Cardiac muscle cell (in vitro differentiated cells and primary cell): ENCODE data around the gene EXOSC5. TPM values are rescaled to one million over a fixed set of nuclear protein-coding genes. Genes with fewer than 3 reads are reported as not detected.

Source experiments
- DNase-seq, 2 donors: peaks; one replicate each; pipeline versions ENCODE4 v3.0.0 to v3.0.0-alpha.2; 2010 to 2017; ENCODE audit warnings: low read depth in 1 of 2, low spot score in 1 of 2
- H3K27ac ChIP-seq: fragments of 200-600 bp; sonication (generic); 2 replicates; pipeline ENCODE4 v1.5.1; 2016
- H3K27me3 ChIP-seq: fragments of 200-600 bp; sonication (generic); 2 replicates; pipeline ENCODE4 v1.6.0; 2016; ENCODE audit warnings: control low read depth
- H3K36me3 ChIP-seq: fragments of 200-600 bp; sonication (generic); 2 replicates; pipeline ENCODE4 v1.5.1; 2016; ENCODE audit warnings: control low read depth
- H3K4me1 ChIP-seq: fragments of 200-600 bp; sonication (generic); 2 replicates; pipeline ENCODE4 v1.8.1; 2017; ENCODE audit warnings: low read depth, mild to moderate bottlenecking, mixed run types
- H3K4me3 ChIP-seq: fragments of 200-600 bp; sonication (generic); 2 replicates; pipeline ENCODE4 v1.5.1; 2016; ENCODE audit warnings: mild to moderate bottlenecking
- H3K9me3 ChIP-seq: fragments of 200-600 bp; sonication (generic); 2 replicates; pipeline ENCODE4 v1.5.1; 2017; ENCODE audit warnings: low read depth, mild to moderate bottlenecking, control low read depth
- CTCF ChIP-seq: IDR thresholded peaks from 2 replicates; pipeline ENCODE4 v1.5.1; 2012; ENCODE audit warnings: low read depth, mild to moderate bottlenecking, low read length
- polyA plus RNA-seq: library from polyadenylated mRNA; unstranded; fragments of >200 nt; fragmentation: Nextera tagmentation; extraction: Ambion mirVana; gene quantifications from 2 replicates; pipeline ENCODE4 v1.2.1, GENCODE V29; 2016
- total RNA-seq: library from RNA; depleted of rRNA; stranded (reverse); fragments of >200 nt; gene quantifications from 2 replicates; pipeline ENCODE4 v1.2.3, GENCODE V29; 2016

EXOSC5 gene
- total and polyA plus RNA-seq, 2 experiments from 2014 or later: 31.4 to 53.0 TPM

GRCh38 chr19:41424335-41425173 is 27.4 kb upstream of the EXOSC5 start:
- Histone ChIP-seq H3K4me1 (peaks cover 24% of the 10 kb centered on the region), H3K27me3 (no peaks in the 10 kb centered on the region), H3K4me3 (no peak overlapping the region), H3K9me3 (no peaks in the 10 kb centered on the region), H3K27ac (no peak overlapping the region), H3K36me3 (peaks cover 13% of the 10 kb centered on the region)
- no peak for DNase-seq
- no peak for TF ChIP-seq CTCF

- Histone ChIP-seq H3K9me3 (no peaks in the 10 kb centered on the region), H3K4me3 (no peak overlapping the region), H3K27me3 (no peaks in the 10 kb centered on the region), H3K36me3 (peaks cover 22% of the 10 kb centered on the region), H3K27ac (no peak overlapping the region), H3K4me1 (peaks cover 17% of the 10 kb centered on the region)
- TF ChIP-seq CTCF: no peak
- no peak for DNase-seq
Observed at GRCh38 chr19:41422955-41423354, 25.8 kb upstream of the EXOSC5 start.

GRCh38 chr19:41422456-41422855 is 25.3 kb upstream of the EXOSC5 start:
- Histone ChIP-seq H3K4me3 (no peak overlapping the region), H3K9me3 (no peaks in the 10 kb centered on the region), H3K36me3 (peaks cover 22% of the 10 kb centered on the region), H3K27me3 (no peaks in the 10 kb centered on the region), H3K4me1 (peaks cover 12% of the 10 kb centered on the region), H3K27ac (no peak overlapping the region)
- DNase-seq: no peak
- no peak for TF ChIP-seq CTCF

- Histone ChIP-seq H3K4me3 (no peak overlapping the region), H3K4me1 (peaks cover 10% of the 10 kb centered on the region), H3K9me3 (no peaks in the 10 kb centered on the region), H3K27ac (no peak overlapping the region), H3K27me3 (no peaks in the 10 kb centered on the region), H3K36me3 (peaks cover 22% of the 10 kb centered on the region)
- DNase-seq: no peak
- TF ChIP-seq CTCF: no peak
Observed at GRCh38 chr19:41421973-41422372, 24.8 kb upstream of the EXOSC5 start.

GRCh38 chr19:41421314-41421713 is 24.2 kb upstream of the EXOSC5 start:
- H3K9me3 ChIP-seq: no peaks in the 10 kb centered on the region
- no peak for DNase-seq
- H3K36me3 ChIP-seq: peaks cover 22% of the 10 kb centered on the region
- no peak overlapping the region for H3K4me3 ChIP-seq
- no peak overlapping the region for H3K27ac ChIP-seq
- TF ChIP-seq CTCF: no peak
- H3K27me3 ChIP-seq: no peaks in the 10 kb centered on the region
- H3K4me1 ChIP-seq: peaks cover 3% of the 10 kb centered on the region
